Measurements from ENCODE around the gene CAMK2B.

DNA sequence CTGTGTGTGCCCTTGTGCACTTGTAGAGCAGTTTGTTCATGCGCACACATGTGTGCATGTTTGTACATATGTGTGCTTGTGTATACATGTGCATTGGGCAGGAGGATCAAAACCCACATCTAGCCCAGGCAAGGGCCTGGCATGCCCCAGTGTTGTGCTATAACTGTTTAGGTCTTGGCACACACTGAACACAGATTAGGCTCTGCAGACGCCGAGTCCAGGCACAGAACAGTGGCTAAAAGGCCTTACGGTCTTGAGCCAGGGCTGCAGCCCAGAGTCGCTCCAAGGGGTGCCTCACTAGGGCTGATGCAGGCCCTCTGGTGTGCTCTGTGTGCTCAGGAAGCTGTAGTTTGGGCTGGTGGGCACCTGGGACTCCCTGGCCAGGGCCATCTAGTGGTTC lies 68.9 kb downstream of the CAMK2B start:
- TF ChIP-seq POLR2AphosphoS5 (IDR thresholded peaks at IDR 0.05; ENCODE audit: low read depth, low read length) (no peak), SIN3A (IDR thresholded peaks at IDR 0.05; ENCODE audit: borderline replicate concordance, insufficient read depth, low read length) (no peak), TAF1 (IDR thresholded peaks at IDR 0.05; ENCODE audit: borderline replicate concordance, insufficient read depth, low read length) (no peak), REST (IDR thresholded peaks at IDR 0.05; ENCODE audit: insufficient read depth in 1 of 2, low read depth in 2 of 2, low read length in 2 of 2) (no peak), FOXP2 (optimal IDR thresholded peaks at IDR 0.05; ENCODE audit: borderline replicate concordance, extremely low read depth, extremely low read length, insufficient read depth) (no peak)

All from PFSK-1 (cell line).